Stimulated activated CD8-positive, alpha-beta memory T cell treated with anti-CD3 and anti-CD28 coated beads, Interleukin-7, amount 100 ng/mL, for 24 hours (primary cell): ENCODE results near the gene MEIOB.
"Not testable (repeated sequence)": the region's sequence is repeated elsewhere in the genome, so short reads cannot be mapped to it uniquely, and the experiment has no call there.

Source experiments
- DNase-seq: peaks from one replicate; pipeline ENCODE4 v3.0.0-alpha.2; 2020; ENCODE audit warnings: low read depth

MEIOB gene

DNA sequence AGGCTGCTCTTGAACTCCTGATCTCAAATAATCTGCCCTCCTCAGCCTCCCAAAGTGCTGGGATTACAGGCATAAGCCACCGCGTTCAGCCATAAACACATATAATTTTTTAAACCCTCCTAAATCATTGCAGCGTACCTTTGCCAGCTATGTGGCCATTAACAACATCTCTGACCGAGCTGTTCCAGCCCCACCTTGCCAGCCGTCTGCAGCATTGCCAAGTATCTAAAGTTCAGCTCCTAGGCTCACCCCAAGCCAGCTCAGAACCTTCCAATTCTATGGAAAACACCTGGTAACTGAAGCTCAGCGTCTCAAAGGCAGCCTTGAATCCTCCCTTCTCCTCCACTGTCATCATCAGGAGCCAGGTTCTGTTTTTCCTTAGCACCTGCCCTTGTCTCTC is 5.1 kb upstream of the MEIOB start:
- DNase-seq: no peak

DNA sequence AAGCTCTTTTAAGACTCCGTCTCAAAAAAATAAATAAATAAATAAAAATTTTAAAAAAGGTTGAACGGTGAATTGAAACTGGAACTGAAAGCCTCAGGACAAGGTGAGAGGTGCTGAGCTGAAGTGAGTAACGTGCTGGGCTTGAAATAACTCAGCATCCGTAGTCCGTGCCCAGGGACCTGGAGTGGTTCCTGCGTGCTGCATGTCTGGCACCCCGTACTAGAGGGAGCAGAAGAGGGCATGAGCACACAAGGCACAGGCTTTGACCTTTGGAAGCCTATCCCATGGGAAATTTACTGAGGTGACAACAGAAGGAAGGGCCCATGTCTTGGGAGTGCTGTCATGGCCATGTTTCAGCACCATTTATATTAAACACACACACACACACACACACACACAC is 4.5 kb upstream of the MEIOB start:
- DNase-seq: no peak

DNA sequence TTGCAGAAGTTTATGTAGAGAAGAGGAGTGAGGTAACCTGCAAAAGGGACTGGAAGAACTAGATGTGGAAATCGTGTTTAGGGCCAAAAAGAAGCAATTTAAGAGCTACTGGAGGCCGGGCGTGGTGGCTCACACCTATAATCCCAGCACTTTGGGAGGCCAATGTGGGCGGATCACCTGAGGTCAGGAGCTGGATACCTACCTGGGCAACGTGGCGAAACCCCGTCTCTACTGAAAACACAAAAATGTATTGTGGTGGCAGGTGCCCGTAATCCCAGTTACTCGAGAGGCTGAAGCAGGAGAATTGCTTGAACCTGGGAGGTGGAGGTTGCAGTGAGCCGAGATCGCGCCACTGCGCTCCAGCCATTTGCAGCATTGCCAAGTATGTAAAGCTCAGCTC is 4.1 kb upstream of the MEIOB start:
- DNase-seq: not testable (repeated sequence)

DNA sequence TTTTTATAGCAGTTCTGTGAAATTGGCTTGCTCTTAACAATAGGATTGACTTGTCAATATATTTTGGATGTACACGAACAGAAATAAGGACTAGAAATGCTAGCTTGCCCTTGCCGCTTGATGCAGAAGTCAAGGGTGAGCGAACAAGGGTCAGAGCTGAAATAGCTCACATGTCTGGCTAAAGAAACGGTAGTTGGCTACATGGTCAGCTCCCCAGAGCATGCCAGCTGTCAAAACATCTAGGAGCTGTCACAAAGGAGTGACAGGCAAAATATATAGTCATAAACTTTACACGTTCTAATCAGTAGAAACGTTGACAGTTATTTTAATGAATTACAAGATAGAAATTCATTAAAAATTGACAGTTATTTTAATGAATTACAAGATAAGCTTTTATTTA is 2.9 kb upstream of the MEIOB start:
- DNase-seq: no peak

DNA sequence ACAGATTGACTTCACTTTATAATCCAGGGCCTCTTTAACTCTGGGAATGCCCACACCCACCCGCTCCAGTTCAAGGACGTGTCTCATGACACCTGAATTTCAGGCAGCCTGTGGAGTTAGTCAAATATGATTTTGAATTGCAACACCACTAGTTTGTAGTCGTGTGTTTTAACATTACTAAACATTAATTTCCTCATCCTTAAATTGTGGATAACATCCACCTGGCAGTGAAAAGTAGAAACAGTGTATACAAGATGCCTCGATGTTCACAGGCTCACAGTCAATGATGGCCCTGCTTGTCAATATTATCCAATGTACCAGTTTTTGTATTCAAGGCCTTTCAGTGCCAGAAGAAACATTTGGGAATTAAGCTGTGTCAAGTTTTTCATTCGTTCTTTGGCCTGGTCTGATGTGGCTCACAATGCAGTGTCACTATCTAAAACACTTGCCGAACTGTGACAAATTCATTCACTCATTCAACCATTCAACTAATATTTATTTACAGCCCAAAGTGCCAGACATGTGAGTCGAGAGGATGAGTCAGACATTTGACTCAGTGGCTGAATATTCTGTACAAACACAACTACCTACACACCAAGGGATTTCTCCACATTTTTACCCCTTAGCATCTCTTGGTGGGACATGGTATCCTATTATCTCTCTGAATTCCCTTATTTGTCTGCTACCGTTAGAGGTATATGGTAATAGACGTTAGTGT is 1.4 kb downstream of the MEIOB start:
- no peak for DNase-seq

DNA sequence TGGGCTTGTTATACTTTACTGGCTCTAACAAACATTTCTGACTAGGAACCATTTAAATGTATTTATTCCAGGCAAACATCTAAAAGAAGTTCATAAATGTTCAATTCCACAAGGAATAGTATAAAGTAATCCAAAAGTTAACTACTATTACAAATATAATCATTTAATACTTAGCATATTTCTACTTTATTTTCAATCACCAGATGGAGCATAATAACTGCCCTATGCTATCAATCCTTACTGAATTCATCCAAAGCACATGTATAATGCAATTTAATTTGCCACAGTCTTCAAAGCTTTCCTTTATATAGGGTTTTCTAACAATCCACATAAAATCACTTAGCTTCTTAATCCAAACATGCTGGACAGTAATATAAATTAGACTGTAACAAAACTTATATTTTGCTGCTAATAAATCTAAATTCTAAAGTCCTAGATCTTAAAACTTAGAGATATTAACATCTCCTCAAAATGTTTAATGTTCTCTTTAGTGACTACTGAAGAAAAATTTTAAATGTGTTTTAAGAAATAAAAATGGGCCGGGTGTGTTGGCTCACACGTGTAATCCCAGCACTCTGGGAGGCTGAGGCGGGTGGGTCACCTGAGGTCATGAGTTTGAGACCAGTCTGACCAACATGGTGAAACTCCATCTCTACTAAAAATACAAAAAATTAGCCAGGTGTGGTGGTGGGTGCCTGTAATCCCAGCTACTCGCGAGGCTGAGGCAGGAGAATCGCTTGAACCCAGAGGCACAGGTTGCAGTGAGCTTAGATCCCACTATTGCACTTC is 5.9 kb downstream of the MEIOB start:
- DNase-seq: no peak

DNA sequence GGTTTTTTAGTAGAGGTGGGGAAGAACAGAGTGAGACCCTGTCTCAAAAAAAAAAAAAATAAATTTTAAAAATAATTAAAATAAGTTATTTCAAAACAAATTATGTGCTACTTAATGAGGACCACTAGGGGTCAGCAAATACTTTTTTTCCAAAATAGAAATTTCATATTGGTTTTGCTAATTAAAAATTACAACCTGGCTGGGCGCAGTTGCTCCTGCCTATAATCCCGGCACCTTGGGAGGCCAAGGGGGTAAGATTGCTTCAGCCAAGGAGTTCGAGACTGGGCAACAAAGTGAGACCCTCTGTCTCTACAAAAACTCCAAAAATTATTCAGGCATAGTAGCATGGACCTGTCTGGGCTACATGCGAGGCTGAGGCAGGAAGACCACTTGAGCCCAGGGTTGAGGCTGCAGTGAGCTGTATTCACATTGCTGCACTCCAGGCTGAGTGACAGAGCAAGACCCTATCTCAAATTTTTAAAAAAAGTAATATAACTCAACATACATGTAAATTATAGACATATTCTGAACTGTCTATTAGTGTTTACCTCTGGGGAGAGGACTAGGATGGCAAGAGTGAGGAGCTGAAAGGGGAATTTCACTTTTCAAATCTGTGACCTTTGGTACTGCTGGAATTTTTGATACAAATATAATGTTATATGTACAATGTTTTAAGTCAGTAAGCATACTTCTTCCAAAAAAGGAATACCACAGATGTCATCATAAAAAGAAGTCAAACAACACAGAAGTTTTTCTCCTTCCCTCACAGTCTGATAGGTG is 8.1 kb downstream of the MEIOB start:
- no peak for DNase-seq

DNA sequence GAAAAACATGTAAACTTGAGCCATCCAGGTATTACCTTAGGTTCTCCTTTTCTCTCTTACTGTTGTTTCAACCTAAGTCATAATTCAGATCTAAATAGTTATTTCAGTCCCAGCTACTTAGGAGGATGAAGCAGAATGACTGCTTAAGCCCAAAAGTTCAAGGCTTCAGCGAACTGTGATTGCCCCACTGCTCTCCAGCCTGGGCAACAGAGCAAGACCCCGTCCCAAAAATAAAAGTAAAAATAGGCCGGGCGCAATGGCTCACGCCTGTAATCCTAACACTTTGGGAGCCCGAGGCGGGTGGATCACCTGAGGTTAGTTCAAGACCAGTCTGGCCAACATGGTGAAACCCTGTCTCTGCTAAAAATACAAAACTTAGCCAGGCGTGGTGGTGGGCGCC is 9.6 kb downstream of the MEIOB start:
- DNase-seq: no peak

DNA sequence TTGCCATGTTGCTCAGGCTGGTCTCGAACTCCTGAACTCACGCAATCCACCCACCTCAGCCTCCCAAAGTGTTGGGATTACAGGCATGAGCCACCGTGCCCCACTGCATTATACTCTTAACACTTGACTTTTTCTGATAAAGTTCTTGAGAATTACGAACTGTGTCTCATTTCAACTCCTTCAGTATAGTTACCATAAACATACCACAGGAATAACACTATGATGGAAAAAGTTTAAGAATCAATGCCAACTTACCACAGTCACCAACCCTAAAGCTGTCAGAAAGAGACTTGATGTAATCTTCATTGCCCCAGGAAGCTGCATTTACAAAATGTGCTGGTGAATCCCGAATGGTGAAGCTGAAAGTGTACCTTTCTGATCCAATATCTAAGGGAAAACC is 10.2 kb downstream of the MEIOB start:
- no peak for DNase-seq

DNA sequence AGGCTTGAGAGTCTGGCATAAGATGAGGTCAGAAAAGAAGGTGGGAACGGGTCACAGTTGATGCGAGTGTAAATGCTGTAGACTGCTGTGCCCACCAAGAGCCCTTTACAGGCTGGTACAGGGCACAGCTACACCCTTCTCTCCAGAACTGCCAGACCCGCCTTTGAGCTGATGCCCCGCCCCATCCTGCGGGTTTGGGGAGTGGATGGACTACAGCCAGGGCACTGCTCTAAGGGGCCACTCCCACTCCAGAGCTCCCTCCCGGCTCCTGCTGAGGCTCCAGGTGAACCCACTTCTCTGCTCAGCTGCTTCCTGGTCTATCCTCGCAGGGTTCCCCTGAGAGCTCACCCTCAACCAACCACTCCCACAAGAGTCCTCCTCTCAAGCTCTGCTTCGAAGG is 12.3 kb downstream of the MEIOB start:
- DNase-seq: no peak

DNA sequence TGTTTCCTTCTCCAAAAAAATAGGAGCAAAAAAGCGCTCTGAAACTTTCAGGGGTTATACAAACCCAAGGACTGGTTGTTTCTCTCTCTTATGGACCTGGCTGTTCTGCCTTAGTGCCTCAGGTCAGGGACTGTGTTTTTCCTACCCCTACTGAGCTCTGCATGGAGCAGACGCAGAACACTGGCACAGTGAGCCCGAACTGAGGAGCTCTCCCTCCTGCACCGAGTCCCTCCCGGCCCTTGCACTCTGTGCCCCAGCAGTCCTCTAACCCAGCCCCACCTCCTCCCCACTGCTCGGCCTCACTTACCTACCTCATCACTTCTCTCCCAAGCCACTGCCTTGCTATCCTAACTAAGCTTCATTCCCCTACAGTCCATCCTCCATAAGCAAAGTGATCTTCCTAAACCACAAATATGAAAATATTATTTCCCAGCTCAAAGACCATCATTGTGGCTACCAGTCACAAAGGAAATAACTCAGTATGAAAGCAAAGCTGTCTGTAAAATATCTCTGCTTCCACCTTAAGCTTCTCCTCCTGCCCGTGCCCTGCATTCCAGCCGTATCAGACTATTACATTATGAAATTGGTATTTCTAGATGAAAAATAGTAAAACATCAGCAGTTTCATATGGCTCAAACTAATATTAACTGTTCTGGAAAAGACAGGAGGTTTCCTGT is 13.6 kb downstream of the MEIOB start:
- DNase-seq: no peak

DNA sequence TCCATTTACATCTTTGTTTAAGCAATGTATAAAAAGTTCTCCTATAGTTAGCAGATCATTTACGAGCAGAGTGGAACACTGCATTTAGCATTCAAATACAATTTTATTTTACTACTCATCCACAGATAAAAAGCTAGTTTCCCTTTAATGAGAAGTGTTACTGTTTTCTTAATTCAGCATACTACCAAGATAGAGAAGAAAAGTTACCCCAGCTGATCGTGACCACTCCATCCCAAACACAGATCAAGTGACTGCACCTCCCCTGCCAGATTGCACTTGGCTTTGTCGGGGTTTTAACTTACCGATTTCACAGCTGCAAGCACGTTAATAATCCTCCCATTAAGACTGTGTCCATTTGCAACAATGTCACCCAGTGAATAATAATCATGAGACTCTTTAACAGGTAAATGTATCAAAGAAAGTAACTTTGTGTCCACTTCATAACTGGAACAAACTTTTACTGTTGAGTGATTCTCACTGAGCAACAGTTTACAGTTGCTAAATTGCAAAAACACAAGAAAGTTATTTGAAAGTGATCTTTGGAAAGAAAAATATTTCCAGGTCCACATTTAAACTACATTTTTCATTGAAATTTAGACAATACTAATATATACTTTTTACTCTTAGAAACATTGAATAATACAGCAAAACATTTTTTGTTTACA is 14.4 kb downstream of the MEIOB start:
- no peak for DNase-seq

DNA sequence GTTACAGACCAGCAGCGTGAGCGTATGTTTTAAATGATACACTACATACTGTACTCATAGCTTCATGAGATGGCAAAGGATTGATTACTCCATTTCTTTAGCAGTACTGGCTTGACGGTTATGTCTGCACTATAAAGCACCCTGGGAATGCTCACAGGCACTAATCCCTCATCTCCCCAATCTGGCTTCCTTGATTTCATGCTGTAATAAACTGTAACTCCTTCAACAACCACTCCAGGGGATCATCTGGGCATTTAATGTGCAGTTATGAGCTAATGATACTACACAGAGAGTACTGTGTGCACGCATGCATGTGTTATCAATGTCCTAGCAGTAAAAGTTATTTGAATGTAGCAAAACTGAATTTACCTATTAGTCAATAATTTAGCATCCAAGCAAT is 20.2 kb downstream of the MEIOB start:
- DNase-seq: no peak

DNA sequence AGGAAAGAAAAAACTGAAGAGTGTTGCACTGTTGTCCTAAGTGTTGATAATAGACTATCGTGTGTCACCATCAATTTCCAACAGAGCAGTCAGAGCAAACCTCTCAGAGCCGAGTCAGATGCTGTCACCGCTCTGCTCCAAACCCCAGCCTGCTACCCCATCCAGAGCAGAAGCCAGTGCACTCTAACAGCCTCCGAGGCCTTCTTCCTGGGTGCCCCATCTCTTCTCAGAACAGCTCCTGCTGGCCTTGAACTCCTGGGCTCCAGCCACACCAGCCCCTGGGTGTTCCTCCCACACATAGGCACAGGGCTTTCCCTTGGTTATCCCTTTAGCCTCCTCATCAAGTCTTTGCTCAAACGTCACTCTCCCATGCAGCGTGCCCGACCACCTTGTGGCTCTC is 21.0 kb downstream of the MEIOB start:
- DNase-seq: no peak

DNA sequence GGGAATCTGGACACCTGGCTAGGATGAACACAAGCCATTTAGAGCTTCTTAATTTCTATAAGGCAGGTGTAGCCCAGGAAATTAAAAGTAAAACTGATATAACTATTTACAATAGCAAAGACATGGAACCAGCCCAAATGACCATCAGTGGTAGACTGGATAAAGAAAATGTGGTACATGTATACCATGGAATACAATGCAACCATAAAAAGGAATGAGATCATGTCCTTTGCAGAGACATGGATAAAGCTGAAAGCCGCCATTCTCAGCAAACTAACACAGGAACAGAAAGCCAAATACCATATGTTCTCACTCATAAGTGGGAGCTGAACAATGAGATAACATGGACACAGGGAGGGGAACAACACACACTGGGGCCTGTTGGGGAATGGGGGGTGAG is 25.5 kb downstream of the MEIOB start:
- no peak for DNase-seq

DNA sequence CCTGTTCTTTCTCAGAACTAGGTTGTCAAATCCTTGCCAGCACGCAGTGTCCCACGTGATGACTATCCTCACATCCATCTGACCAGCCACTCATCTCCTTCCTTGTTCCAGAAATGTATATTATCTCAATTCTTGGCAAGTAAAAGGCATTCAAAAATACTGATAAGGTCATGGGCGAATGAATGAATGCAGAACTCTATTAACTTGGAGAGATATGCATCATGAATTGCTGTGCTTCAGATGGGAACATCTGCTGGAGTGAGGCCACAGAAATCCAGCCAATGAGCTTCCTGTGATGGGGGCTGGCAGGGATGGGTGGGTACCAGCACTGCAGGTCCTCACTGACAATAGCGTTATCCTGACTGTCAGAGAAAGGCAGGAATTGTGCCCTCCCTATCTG is 26.0 kb downstream of the MEIOB start:
- DNase-seq: no peak

DNA sequence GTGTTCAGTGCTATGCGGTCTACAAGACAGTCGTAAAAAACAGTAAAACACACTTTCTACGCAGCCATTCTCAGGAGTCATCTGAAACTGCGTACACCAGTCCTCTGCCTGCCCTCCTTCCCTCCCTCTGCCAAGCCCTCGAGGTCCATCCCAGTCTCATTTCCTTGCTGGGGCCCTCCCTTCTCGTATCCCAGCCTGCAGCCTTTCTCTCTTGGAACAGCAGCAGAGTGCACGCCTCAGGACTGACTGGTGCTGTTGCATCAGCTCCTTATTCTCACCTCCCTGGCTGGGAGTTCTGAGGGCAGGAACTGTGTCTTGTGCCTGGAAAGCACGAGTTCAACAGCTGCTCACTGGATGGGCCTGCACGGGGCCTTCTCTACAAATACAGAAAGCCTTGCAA is 32.4 kb downstream of the MEIOB start:
- DNase-seq: no peak

DNA sequence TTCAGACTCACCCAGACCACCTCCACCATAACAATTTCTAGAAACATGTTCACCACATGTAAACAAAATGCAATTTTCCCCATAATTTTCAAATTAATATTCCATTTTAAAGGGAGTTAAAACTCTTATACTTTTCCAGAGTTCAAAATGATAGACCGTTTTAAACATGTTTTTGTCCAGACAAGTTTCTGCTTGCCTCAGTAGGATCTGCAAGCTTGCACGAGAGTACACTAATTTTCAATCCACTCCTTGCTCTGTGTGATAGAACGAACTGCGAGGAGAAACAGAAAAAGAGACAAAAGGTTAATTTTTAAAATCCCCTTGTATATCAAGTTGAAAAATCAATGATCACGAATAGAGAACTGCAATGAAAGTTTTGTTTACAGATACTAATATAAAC is 37.9 kb downstream of the MEIOB start:
- no peak for DNase-seq

DNA sequence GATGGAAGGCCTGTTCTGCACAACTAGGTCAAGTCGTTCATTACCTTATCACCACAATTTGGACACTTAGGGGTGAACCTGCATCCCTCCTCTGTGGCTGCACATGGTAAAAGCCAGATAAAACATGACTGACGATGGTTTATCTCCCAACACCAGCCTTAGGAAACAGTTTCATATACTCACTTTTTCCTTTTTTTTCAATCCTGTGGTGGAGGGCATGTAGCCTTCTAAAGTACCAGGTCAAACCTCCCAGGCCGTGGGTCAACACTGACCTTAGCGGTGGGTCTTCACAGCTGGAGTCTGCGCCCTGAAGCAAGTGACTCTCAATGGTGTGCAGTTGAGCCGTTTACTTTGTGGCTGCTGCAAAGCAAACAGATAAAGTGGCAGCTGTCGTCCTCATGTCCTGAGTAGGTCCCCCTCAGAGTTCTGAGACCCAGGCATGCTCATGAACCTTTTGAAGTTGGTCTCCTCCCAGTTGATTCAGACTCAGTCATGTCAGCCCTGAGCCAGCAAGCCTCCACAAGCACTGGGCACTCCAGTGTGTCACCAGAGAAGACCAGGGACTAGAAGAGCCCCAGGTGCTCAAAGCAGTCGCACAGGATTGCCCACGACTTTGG is 39.0 kb downstream of the MEIOB start:
- no peak for DNase-seq

DNA sequence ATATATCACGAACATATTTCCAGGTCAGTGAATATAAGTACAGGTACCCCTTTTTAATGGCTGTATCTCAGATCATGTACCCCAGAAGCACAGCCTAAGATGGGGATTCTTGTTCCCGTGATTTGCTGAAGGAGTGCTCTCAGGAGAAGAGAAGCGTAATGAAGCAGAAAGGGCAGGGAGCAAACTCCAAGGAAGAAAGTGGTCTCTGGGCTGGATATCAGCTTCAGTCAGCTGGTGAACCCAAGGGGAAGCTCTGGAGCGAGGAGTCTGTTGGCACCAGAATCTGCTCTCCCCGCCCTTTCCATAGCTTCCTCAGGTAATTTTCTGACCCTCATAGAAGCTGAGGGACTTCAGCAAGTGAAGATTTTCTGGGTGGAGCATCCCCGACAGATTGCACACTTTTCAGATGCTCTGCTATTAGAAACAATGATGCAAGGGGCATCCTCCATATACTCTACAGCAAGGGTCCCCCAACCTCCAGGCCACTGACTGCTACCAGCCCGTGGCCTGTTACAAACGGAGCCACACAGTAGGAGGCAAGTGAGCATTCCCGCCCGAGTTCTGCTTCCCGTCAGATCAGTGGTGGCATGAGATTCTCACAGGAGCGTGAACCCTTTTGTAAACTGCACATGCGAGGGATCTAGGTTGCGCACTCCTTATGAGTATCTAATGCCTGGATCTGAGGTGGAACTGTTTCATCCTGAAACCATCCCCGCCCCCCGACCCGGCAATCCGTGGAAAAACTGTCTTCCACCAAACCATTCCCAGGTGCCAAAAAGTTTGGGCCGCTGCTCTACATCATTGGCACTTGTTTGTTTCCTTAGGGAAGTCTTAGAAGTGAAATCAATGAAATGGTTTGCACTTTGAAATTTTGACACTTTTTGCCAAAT is 40.5 kb downstream of the MEIOB start:
- no peak for DNase-seq
